OCI-M2 (cell line): ENCODE measurements around the gene TPGS2.
"Not testable (repeated sequence)": the region's sequence is repeated elsewhere in the genome, so short reads cannot be mapped to it uniquely, and the experiment has no call there.

Experiments
- DNase-seq: peaks from one replicate; lab custom pipeline; 2025; ENCODE audit not compliant: unreplicated experiment; lab: John Stamatoyannopoulos, UW

The TPGS2 gene

DNA sequence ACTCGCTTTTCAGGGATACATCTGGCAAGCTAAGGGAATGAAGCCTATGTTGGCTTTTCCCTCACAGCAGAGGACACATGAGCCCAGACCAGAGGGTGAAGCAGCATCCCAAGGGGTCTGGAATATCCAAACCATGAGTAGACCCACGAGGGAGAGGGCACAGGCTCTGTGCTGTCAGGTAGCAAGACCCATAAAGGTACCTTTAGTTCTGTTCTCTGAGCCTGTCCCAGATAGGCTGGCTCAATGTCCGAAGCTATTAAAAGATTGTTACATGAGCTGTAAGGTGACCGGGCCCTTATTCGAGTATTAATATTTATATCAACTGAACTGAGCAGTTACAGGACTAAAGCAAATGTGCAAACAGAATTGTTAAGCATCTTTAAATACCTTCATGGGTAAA is 52.2 kb downstream of the TPGS2 start:
- no peak for DNase-seq

DNA sequence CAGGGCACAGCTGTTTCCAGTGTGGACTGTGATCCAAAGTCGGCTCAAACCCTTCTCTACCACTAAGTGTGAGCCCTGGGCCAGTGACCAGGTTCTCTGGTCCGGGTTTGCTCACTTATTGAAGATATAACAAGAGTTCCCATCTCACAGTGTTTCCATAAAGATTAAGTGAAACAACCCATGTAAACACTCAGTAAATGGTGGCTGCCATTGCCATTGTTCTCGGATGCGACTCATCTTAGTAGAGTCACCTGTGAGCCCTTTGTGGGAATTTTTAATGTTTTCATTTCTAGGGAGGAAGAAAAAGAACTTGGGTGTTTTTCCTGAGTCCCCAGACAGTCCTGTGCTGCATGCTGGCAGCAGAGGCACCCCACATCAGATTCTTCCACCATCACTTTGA is 53.4 kb downstream of the TPGS2 start:
- DNase-seq: no peak

DNA sequence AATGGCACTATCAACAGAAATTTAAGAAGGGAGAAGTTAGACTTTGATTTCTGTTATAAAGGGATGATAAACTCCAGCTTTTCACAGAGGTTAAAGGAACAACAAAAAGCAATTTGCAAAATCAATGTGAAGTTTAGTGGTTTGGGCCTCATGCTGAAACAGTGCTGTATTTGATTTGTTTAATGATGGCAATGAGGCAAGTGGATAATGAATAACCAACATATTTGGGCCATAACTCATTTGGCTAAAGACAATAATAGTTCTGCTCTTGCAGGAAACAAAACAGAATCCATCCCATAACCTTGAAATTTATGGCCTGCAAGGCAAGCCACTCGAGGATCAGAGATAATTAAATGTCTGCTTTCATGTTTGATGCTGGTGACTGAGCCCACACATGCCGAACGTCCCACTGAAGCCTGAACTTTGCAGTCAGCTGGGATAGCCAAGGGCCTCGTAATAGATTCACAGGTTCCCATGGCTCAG is 56.5 kb downstream of the TPGS2 start:
- DNase-seq: no peak

DNA sequence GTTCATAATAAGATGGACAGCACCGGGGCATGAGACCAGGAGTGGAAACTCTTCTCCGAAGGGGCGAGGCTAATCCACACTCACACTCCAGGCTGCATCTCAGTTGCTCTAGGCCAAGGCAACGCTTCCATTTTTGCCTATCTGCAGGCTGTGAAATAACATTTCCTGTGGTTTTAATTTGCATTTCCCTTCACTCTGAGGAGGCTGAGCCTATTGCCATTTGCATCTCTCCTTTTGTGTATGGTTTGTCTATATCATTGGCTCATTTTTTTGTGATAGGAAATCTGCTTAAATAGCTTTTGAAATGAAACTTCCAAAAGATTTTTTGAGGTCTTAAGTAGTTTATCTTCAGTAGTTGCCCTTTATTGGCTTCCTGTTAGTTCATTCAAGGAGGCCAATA is 57.6 kb downstream of the TPGS2 start:
- no peak for DNase-seq

DNA sequence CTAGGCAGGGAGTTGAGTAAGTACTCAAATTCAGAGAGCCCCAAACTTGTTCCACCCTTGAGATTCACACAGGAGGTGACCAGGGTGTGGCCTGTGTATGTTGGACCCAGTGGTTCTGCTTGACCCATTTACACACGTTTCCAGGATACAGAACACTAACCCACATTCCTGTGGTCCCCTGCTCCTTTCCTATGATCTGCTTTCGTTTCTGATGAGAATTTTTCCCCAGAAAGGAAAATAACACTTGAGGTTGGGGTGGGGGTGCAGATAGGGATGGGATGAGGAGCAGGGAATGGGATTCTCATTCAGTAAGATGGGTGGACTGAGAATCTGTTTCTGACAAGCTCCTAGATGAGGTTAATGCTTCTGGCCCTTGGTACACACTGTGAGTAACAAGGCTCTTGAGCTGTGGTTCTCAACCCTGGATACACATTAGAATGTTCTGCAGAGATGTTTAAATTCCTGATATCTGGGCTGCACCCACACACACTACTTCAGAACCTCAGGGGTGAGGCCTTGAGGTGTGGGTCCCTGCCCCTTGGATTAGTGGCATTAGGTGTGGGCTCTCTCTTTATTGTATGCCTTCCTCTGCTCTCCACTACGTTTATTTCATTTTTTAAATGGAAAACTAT is 58.4 kb downstream of the TPGS2 start:
- DNase-seq: no peak

DNA sequence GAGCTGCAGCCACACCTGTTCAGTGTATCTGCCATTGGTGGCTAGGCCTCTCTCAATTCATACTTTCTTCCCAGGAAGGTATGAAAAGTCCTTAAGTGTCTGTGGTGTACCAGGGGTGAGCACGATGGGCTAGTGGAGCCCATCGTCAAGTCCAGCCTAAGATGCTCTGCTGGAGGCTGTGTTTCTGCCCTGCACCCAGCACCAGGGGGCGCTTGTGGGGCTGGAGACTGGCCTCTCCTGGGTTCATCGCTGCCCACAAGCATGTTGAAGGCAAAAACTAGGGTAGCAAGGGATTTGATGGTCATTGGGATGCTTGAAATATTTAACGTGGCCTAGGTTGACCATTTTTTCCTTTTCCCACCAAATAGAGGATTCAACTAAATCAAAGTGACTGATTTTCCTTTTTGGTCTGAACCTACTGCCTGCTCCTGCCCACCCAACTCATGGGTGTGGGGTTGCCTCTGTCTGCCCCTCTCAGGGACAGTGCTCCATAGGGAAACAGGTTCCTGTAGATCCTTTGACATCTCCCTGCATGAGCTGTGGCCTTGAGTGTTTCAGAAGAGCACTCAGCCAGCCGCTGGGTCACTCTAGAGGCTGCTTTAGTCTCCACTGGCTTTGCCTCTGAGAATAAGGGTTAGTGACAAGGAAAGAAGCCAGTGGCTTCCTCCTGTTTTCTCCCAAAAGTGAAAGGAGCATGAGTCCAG is 59.0 kb downstream of the TPGS2 start:
- DNase-seq: no peak

DNA sequence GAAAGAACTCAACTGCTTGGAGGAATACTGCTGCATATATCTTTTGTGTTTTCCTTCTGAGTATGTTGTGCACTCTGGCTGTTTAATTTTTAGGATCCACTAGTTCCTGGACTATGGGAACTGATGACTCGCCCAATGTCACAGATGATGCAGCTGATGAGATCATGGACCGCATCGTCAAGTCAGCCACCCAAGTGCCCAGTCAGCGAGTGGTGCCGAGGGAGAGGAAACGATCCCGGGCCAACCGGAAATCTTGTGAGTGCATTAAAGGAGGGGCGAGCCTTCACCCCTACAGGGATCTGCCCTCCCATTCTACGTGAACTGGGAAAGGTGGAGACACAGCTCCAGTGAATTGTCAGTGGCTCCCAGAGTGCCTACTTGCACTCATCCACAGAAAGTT is 59.6 kb downstream of the TPGS2 start:
- DNase-seq: no peak

DNA sequence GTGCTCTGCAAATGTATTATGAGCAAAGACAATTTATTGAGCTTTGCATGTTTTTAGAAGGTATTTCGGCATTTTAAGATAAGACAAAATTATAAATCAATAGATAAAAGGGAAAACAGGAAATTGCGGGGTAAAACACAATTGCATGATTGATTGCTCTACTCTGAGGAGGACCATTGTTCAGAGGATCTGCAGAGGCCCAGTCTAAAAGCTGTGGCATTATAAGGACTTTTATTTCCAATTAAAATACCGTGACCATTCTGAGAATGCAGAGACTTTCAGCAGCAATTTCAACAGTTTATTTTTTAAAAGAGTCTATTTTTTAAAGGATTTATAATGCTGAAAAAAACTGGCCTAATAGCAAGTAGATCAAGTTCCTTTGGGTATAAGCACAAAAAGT is 62.0 kb downstream of the TPGS2 start:
- no peak for DNase-seq

DNA sequence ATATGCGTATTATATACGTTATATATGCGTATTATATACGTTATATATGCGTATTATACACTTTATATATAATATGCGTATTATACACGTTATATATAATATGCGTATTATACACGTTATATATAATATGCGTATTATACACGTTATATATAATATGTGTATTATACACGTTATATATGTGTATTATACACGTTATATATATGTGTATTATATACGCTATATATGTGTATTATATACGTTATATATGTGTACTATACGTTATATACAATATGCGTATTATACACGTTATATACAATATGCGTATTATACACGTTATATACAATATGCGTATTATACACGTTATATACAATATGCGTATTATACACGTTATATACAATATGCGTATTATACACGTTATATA is 65.8 kb downstream of the TPGS2 start:
- not testable (repeated sequence) for DNase-seq

DNA sequence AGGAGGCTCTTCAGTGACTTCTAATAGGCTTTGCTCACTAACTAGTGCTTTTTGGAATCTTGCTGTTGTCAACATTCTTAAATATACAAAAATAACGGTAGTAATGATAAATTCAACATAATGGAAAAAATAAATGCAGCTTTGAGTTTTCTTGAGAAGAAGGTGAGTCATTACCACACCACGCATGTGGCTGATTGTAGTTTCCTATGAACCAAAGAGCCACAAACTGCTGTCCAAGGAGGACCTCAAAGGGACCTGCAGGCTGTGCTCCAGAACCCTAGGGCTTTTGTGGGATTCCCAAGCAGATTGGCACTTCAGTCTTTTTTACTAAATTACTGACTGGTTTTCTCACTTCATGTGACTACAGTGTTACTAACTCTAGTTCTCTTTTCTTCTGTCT is 66.7 kb downstream of the TPGS2 start:
- no peak for DNase-seq

DNA sequence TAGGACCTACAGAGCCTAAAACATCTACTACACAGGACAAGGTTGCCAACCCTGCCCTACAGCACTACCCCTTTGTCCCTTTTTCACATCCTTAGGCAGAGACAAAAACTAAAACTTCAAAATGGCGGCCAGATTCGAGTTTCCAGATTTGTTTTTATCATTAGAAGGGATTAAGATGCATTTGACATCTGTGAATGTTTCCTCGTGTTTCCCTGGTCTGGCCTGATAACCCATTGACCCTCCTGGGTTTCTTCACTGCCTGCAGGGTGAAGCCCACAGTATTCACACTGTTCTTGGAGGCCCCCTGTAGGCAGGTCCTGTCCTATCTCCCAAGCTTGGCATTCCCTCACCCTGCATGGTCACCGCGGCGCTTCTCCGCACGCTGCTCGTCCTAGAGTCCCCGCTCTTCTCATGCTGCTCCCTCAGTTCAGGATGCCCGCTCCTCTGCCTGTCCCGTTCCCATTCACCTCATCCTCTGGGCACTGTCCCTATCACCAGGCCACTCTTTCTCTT is 67.6 kb downstream of the TPGS2 start:
- no peak for DNase-seq

DNA sequence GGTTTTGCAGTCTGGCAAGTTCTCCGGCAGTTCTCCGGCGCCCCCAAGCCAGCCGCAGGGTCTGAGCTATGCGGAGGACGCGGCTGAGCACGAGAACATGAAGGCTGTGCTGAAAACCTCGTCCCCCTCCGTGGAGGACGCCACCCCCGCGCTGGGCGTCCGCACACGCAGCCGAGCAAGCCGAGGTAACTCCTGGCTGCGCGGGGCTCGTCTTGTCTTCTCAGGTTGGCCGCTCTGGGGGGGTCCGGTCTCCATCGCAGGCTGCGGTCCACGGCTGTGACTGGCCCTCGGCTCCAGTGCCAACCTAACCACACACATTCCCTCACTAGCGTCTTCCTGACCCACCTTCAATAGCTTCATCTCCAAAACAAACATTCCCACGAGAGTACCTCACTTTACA is 68.2 kb downstream of the TPGS2 start:
- DNase-seq: no peak

DNA sequence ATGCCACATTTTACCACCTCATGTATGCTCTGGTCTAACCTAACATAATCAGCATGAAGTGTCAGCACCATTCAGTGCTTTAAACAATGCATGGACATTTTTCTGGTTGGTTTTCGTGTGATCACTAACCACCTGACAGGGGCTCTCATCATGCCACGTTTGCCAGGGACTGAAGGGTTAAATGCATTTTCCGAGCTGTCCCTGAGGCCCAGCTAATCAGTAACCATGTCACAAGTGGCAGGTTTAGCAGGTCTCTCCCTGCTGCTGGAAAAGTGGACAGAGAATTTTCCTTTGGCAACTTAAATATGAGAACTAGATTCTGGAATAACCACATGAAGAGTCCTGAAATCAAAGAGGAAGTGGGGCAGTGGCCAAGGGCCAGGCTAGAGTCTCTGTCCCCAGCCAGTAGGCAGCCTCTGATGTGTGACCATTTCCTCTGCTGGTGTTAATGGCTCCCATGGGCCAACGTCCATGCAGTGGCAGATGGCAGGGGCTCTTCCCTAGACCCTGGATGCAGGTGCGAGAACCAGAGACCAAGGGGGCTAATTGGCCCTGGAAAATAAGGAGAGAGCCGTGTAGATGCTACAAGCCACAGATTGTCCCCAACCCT is 69.5 kb downstream of the TPGS2 start:
- DNase-seq: no peak

DNA sequence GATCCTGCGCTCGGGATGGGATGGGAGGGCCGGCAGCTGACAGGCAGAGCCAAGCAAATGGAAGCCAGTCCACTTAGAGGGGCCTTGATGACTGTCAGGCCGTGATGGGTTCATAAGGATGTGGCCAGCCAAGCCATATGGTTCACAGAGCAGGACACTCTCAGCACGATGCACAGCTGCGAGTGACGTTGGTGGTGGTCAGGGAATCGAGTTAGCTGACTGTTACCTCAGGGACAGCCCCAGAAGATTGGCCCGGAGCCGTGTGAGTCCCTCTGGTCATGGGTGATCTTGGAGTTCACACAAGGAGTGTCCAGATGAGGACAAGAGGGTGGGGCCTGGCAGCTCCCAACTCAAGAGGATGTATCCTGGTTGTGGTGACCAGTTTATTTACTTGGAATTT is 70.2 kb downstream of the TPGS2 start:
- DNase-seq: no peak

DNA sequence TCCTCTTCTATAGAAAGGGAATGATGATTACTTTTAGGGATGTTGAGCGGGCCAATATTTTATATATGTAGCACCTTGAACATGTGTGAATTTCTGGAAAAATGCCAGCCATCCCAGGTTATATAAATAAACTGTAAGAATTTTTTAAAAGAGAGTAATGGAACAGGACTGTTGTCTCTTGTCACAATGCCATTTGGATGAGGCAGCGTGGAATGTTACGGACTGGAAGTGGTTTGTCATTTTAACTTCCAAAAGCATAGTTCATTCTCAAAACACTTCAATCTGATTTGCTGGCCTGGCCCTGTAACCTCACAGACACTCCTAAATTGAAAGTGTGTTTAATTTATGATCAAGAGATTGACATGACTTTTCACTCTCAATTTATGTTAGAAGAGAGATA is 70.8 kb downstream of the TPGS2 start:
- no peak for DNase-seq

DNA sequence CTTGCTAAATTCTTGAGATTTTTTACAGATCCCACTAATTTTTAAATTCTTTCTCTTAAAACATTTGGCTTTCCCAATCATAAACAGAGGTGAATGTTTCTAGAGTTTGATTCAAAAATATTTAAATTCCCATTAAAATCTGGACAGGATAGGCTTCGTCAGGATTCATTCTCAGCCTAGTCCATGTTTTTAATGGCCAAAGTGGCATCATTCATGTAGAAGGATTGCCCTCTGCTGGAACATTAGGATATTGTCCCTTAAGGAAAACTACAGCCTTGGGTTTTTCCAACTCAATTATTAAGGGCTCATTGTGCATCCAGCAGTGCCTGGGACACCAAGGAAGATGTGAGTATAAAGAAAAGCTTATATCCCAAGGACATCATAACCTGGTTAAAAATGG is 71.7 kb downstream of the TPGS2 start:
- DNase-seq: no peak

DNA sequence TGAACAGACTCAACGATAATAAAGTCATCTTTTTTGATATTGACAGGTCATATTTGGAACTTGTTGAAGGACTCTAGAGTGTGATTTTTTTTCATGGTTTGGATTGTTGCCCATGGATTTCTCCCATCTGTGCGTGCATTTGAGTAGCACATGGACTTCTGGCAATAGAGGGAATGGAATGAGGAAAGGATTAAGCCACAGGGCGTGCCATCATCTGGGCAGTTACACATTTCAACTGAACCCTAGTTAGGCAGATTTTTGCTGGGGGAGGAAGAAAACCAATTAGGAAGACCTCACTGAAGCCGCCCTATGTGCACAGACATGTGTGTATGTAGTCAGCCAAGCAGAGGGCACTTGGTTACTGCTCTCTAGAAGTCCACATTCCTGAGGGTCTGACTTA is 72.6 kb downstream of the TPGS2 start:
- no peak for DNase-seq

DNA sequence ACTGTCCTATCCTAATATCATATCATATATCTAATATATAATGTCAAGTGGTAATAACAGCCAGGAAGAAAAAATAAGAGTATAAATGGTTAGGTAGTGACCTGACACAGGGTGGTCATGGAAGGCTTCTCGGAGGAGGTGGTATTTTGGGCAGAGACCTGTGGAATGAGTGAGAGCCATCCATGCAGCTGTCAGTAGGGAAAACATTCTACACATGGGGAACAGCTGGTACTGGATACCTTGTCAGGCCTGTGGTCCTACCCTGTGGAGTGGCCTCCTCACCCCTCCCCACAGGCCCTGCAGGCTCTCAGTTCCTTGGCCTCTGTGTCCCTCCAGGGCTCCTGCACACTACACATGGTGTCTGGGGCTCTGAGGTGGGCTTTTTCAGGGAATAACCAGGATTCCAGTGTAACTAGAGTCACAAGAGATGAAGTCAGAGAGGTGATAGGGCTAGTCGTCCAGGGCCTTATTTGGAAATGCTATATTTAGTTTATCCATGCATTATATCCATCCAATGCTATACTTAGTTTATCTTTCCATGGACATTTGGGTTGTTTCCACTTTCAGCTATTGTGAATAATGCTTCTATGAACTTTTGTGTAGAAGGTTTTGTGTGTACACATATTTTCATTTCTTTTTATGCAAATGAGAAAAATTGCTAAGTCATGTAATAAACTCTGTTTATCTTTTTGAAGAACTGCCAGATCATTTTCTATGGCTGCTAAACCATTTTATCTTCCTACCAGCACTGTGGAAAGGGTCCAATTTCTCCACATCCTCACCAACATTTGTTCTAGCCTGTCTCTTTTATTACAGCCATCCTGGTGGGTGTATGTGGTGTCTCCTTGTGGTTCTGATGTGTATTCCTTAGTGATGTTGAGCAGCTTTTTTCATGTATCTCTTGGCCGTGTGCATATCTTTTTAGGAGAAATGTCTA is 75.6 kb downstream of the TPGS2 start:
- DNase-seq: no peak

DNA sequence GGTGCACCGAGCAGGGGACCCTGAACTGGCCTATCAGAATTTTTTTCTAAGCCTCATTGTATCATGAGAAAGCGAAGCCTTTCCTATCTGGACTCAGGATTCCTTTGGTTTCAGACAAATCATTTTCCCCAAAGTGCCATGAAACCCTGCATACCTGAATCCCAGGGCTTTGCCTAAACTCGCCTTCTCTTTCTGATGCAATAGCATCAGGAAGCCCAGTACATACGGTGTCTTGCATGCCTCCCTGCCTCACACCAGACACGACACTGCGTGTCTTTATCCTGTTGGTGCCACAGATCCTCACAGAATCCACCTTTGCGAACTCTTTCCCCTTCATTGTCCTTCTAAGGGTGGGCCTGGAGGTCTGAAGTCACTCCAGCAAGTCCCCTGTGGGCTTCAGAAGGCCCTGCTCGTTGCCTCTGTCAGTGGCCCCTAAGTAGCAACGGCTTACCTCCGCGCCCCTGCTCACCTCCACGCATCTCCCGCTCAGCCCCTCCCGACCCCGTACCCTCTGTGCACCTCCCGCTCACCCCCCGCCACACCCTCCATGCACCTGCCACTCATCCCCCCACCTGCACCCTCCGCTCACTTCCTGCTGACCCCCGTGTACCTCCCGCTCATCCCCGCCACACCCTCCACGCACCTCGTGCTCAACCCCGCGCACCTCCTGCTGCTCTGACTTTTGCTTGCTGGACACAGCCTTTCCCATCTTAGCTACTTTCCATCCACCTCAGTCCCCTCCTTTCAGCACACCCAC is 83.4 kb downstream of the TPGS2 start:
- no peak for DNase-seq

DNA sequence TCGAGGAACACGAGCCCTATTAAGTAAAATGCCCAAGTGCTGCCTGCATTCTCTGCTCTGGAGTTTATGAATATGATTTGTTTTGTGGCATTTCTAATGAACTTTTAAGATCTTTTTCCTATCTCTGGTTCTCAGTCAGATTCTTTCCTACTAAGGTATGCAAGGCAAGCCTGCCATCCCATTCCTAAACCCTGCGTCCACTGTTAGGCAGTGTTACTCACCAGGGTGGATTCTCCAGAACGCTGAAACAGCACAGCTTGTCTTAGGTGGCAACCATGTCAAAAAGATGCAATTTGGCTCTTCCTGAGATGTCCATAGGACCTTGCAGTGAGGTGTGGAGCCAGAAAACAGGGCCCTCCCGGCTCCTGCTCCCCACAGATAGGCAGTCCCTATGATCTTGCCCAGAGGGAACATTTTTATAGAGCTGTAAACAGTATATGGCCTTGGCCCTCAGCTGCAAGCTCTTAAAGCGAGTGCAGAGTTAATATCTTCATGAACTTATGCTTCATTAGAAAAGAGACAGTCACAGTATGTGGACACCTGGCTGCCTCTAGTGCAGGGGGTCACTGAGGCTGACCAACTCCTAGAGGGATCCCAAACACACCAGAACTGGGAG is 84.4 kb downstream of the TPGS2 start:
- DNase-seq: no peak
